Left lung (tissue), 10 donors: ENCODE data around the gene GPATCH8. TPM values are rescaled to one million over a fixed set of nuclear protein-coding genes. Genes with fewer than 3 reads are reported as not detected.

Experiments
- ATAC-seq: fragments of 200-7000 bp; cut with Tn5 transposase; one replicate; pipeline ENCODE4 v1.9.1; 2020; ENCODE audit warnings: moderate library complexity
- DNase-seq, 4 donors: peaks; one replicate each; pipeline ENCODE4 v3.0.0-alpha.2; 2013 to 2020
- H3K27ac ChIP-seq, 2 donors: fragments of 200-600 bp; sonication (generic) in 1 of 2; one replicate each; pipeline versions ENCODE4 v1.5.0 to v1.8.0; 2020 to 2021
- H3K27me3 ChIP-seq, 2 donors: fragments of 200-600 bp; sonication (generic) in 1 of 2; one replicate each; pipeline versions ENCODE4 v1.5.0 to v1.8.0; 2020 to 2021
- H3K36me3 ChIP-seq, 2 donors: fragments of 200-600 bp; sonication (generic) in 1 of 2; one replicate each; pipeline versions ENCODE4 v1.5.0 to v1.8.0; 2020 to 2021
- H3K4me1 ChIP-seq, 2 donors: fragments of 200-600 bp; one replicate each; pipeline ENCODE4 v1.8.0; 2021
- H3K4me3 ChIP-seq, 2 donors: fragments of 200-600 bp; sonication (generic) in 1 of 2; one replicate each; pipeline versions ENCODE4 v1.5.0 to v1.8.0; 2020 to 2021; ENCODE audit warnings: mild to moderate bottlenecking in 1 of 2
- H3K9me3 ChIP-seq, 2 donors: fragments of 200-600 bp; sonication (generic) in 1 of 2; one replicate each; pipeline versions ENCODE4 v1.5.0 to v1.8.0; 2020 to 2021
- intact Hi-C, 2 donors: fragments of 100-400 bp; cut with DNase I; formaldehyde crosslinking; loops; one replicate each; pipeline versions ENCODE4 v1.11.2 to v1.14.2; 2022
- polyA plus RNA-seq, 6 donors: library from polyadenylated mRNA; unstranded; fragments of 120-200 nt; gene quantifications; one replicate each; pipeline ENCODE4 v1.2.1, GENCODE V29; 2013; ENCODE audit not compliant: insufficient read length in 6 of 6
- total RNA-seq, 2 donors: library from RNA; stranded (reverse); fragmentation: NEBNext Ultra II Directional; extraction: Animal tissue kit (Norgen Biotek cat#: 25700); gene quantifications; one replicate each; pipeline ENCODE4 v1.2.1, GENCODE V29; 2021
- TF ChIP-seq, protein P1 (sequence below), 2 donors: fragments of 200-600 bp; sonication (generic) in 1 of 2; IDR thresholded peaks; one replicate each; pipeline versions ENCODE4 v1.5.0 to v1.8.0; 2021; ENCODE audit warnings: antibody characterized with exemption in 2 of 2
- donor health status: DM: no; HTN: yes; CAD: no.
- donor health status: DM: no; HTN: no; CAD: no.

The GPATCH8 gene
- total and polyA plus RNA-seq, 8 donors, result 29.8 to 57.5 (median 52.9) TPM

DNA sequence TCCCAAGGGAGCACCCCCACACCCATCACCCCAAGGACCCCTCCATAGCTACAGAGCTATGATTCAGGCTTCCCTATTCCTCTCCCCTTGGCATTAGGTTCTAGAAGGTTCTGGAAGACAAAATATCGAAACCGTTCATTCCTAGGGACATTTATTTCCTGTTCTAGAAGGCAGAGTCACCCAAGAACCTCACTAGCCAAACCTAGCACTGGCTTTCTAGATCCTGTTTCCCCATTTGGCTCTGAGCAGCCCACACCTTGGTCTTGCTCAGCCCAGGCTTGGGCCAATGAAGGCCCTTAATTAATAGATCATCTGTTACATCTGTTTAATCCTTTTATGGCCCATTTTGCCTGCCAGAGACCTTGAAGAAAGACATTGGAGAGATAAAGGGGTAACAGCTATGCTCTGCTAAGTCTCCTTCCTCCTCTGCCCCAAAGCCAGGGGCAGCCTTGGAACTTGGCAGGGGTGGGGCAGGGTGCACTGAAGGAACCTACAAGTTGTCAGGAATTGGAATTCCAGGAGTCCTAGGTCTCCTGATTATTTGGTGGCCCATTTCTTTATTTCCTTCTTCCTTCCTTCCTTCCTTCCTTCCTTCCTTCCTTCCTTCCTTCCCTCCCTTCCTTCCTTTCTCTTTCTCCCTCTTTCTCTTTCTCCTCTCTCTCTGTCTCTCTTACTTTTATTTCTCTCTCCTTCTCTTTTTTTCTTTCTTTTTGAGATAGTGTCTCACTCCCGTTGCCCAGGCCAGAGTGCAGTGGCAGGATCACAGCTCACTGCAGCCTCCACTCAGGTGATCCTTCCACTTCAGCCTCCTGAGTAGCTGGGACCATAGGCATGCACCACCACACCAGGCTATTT, 45.4 kb upstream of the GPATCH8 start:
- Histone ChIP-seq H3K4me1 (peaks cover 0 to 8% of the 10 kb centered on the region in 2 donors), H3K4me3 (no peak overlapping the region), H3K9me3 (no peaks in the 10 kb centered on the region), H3K27me3 (no peaks in the 10 kb centered on the region), H3K27ac (peak overlapping the region in 1 of 2 donors; percentile 75), H3K36me3 (no peaks in the 10 kb centered on the region)
- intact Hi-C loops, result no loop called here
- ATAC-seq, result peak; percentile 9
- TF ChIP-seq, protein P1, sequence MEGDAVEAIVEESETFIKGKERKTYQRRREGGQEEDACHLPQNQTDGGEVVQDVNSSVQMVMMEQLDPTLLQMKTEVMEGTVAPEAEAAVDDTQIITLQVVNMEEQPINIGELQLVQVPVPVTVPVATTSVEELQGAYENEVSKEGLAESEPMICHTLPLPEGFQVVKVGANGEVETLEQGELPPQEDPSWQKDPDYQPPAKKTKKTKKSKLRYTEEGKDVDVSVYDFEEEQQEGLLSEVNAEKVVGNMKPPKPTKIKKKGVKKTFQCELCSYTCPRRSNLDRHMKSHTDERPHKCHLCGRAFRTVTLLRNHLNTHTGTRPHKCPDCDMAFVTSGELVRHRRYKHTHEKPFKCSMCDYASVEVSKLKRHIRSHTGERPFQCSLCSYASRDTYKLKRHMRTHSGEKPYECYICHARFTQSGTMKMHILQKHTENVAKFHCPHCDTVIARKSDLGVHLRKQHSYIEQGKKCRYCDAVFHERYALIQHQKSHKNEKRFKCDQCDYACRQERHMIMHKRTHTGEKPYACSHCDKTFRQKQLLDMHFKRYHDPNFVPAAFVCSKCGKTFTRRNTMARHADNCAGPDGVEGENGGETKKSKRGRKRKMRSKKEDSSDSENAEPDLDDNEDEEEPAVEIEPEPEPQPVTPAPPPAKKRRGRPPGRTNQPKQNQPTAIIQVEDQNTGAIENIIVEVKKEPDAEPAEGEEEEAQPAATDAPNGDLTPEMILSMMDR (IDR thresholded peaks at IDR 0.05), result no peak
- DNase-seq, result no peak

DNA sequence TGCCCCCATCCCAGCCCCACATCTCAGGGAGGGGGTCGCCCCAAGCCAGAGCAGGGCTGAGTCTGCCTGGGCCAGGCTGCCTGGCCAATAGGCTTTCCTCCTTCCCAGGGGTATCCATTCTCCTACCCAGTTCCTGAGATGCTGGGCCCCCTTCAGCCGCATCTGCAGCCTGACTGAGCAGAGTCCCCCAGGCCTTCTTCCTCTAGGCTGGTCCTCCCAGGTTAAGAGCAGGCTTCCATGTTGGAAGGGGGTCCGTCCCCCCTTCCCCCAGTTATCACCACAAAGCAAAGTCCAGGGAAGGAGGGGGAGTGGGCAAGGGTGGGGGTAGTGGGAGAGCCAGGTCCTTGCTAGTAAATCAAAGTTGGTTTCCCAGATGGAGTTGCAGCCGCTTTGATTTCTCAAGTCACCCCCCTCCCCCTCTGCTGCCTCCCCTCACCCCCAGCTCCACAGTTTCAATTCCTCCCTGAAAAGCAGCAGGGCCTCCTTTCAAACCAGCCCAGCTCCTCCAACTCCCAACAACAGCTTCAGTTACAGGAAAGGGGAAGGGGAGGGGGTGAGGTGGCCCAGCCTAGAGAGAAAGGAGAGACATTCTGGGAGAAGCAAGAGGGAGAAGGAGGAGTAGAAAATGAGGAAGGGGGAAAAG, 44.5 kb upstream of the GPATCH8 start:
- no peaks in the 10 kb centered on the region for H3K36me3 ChIP-seq
- peak overlapping the region in 1 of 2 donors; percentile 75 for H3K27ac ChIP-seq
- H3K4me1 ChIP-seq, result peaks cover 8 to 9% of the 10 kb centered on the region in 2 donors
- H3K27me3 ChIP-seq, result peaks cover 0 to under 1% of the 10 kb centered on the region in 2 donors
- intact Hi-C loops, result no loop called here
- peak in 1 of 4 donors; percentile 55 for DNase-seq
- no peaks in the 10 kb centered on the region for H3K9me3 ChIP-seq
- TF ChIP-seq, protein P1 (IDR thresholded peaks at IDR 0.05), result no peak
- H3K4me3 ChIP-seq, result no peak overlapping the region
- ATAC-seq, result peak; percentile 5

DNA sequence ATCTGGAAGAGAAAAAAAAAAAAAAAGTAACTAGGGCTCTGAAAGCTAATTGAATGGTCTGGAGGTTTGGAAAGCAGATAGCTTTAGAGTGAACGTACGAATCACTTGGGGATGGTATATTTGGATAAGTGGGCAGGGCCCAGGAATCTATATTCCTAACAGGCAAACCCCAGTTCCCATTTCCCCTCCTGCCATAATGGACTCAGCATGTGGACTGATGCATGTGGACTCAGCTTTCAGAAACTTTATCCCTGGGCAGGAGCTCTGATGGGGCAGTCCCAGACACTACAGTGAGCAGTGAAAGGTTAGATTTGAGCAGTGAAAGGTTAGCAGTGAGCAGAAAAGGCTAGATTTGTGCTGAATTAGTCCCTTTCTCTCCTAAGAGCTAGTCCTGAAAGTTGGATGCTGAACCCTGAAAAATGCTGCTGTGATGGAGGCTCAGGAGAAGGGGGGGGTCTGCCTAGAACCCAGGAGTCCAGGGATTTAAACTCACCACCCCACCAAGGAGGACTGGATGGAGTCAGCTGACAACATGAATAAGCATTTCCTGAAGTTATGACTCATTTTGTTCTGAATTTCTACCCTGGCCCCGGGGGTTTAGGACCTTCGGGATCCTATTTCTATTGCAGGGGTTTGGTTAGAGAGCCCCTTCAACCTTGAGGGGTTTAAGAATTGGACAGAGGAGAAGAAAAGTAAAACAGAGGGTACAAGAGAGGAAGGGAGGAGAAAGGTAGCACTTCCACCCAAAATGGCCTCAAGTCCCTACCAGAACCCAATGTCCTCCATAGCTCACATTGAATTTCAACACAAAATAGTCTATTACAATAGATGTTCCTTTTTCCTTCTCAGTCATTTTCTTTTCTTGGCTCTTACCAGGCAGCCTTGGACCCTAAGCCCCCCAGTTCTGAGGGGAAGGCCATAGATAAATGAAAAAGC, 43.7 kb upstream of the GPATCH8 start:
- TF ChIP-seq, protein P1 (IDR thresholded peaks at IDR 0.05), result no peak
- intact Hi-C loops, result no loop called here
- DNase-seq (no peak), ATAC-seq (no peak)
- H3K9me3 ChIP-seq, result no peaks in the 10 kb centered on the region
- H3K27ac ChIP-seq, result peak overlapping the region in 1 of 2 donors; percentile 75
- H3K36me3 ChIP-seq, result no peaks in the 10 kb centered on the region
- H3K27me3 ChIP-seq, result peaks cover 0 to 9% of the 10 kb centered on the region in 2 donors
- no peak overlapping the region for H3K4me3 ChIP-seq
- H3K4me1 ChIP-seq, result peaks cover 8 to 9% of the 10 kb centered on the region in 2 donors

DNA sequence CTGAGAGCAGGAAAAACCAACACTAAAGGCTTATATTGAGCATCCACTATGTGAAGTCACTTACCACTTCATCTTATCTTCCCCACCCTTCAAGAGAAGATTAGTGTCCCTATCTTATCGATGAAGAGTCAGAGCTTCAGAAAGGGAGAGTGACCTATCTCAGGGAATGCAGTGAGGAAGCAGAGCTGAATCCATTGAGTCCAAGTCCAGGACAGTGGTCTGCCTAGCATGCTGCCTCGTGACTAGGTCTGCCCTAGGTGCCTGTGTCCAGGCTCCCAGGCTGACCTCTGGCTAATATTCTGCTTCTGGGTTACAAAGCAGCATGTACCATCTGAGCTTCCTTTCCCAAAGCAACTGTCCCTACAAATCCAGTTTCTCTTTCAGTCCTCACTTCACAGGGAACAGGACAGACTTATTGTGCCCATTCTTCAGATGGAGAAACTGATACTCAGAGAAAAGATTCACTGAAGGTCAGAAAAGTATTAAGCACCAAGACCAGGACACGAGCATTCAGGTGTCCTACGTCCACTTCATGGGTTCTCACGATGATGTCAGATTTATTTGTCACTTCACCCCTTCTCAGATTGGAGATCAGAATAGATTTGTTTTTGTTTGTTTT, 40.8 kb upstream of the GPATCH8 start:
- no peak for DNase-seq
- H3K36me3 ChIP-seq, result no peaks in the 10 kb centered on the region
- H3K27me3 ChIP-seq, result peaks cover 0 to 36% of the 10 kb centered on the region in 2 donors
- H3K27ac ChIP-seq, result peak overlapping the region in 1 of 2 donors; percentile 39
- ATAC-seq, result no peak
- H3K9me3 ChIP-seq, result no peaks in the 10 kb centered on the region
- H3K4me1 ChIP-seq, result peaks cover 6 to 9% of the 10 kb centered on the region in 2 donors
- H3K4me3 ChIP-seq, result no peak overlapping the region
- intact Hi-C loops, result no loop called here
- TF ChIP-seq, protein P1 (IDR thresholded peaks at IDR 0.05), result no peak
